ENCODE measurements around the gene RRAD.

RRAD gene

DNA sequence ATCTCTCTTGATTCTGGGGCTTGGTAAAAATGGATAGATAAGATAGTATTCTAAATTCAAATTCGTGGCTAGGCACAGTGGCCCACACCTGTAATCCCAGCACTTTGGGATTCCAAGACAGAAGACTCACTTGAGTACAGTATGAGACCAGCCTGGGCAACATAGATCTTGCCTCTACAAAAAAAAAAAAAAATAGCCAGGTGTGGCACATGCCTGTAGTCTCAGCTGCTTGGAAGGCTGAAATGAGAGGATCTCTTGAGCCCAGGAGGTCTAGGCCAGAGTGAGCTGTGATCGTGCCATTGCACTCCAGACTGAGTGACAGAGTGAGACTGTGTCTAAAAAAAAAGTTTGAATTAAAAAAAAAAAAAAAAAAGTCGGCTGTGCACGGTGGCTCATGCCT, 35.7 kb downstream of the RRAD start:
- DNase-seq (ENCODE audit: low spot score) = no peak
- in situ Hi-C loops (cut with MboI; ENCODE audit: low pct_unique_long_range_greater_than_20kb, low sequenced_read_pairs, unreplicated experiment) = no loop called here
- TF ChIP-seq, protein P1, sequence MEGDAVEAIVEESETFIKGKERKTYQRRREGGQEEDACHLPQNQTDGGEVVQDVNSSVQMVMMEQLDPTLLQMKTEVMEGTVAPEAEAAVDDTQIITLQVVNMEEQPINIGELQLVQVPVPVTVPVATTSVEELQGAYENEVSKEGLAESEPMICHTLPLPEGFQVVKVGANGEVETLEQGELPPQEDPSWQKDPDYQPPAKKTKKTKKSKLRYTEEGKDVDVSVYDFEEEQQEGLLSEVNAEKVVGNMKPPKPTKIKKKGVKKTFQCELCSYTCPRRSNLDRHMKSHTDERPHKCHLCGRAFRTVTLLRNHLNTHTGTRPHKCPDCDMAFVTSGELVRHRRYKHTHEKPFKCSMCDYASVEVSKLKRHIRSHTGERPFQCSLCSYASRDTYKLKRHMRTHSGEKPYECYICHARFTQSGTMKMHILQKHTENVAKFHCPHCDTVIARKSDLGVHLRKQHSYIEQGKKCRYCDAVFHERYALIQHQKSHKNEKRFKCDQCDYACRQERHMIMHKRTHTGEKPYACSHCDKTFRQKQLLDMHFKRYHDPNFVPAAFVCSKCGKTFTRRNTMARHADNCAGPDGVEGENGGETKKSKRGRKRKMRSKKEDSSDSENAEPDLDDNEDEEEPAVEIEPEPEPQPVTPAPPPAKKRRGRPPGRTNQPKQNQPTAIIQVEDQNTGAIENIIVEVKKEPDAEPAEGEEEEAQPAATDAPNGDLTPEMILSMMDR (IDR thresholded peaks at IDR 0.05; ENCODE audit: extremely low read depth, insufficient read depth, missing control alignments) = no peak

DNA sequence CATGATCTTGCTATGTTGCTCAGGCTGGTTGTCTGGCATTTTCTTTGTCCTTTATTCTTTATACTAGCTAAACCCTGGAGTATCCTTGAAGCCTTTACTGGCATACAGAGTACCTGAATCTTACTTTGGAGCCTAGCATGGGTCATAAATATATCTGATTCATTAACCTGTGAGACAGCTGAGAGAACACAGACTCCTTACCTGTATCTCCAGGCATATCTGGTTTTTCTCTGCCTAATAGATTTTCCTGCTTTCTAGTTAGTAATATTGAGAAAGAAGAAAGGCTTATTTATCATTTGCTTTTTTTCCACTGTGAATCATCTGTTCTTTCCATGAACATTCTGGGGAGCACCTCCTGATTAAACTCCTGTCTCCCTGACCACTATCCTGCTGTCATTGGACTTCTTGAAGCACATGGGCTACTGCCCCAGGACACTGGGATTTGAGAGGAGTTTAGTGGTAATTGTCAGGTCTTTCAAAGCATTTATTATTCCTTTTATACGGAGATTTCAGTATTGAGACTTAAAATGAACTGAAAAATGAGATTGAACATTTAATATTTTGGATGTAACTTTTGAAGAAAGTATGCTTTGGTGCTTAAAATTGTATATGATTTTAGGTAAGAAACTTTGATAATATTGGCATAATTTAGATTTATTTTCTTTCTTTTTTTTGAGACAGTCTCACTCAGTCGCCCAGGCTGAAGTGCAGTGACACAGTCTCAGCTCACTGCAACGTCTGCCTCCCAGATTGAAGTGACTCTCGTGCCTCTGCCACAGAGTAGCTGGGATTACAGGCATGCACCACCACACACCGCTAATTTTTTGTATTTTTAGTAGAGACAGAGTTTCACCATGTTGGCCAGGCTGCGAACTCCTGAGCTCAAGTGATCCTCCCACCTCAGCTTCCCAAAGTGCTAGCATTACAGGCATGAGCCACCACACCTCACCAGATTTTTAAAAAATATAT, 36.4 kb downstream of the RRAD start:
- in situ Hi-C loops (cut with MboI; ENCODE audit: low pct_unique_long_range_greater_than_20kb, low sequenced_read_pairs, unreplicated experiment) = no loop called here
- TF ChIP-seq, protein P1 (IDR thresholded peaks at IDR 0.05; ENCODE audit: extremely low read depth, insufficient read depth, missing control alignments) = no peak
- no peak for DNase-seq (ENCODE audit: low spot score)

DNA sequence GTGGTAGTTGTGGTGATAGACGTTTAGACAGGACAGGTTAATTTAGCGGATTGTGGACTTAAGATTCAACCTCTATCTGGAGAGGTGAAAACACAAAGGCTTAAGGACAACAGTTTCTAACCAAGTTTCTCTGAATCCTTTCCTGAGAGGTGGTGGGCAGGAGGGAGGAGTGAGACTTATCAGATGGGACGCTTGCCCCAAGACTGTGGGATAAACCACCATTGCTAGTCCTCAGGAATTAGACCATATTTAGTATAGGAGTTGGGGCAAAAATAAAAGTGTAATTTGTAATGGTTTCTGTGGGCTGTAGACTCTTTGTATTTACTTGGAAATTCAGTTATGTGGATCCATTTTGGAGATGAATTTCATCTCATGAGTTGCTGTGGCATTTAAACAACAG, 38.4 kb downstream of the RRAD start:
- TF ChIP-seq, protein P1 (IDR thresholded peaks at IDR 0.05; ENCODE audit: extremely low read depth, insufficient read depth, missing control alignments) = no peak
- in situ Hi-C loops (cut with MboI; ENCODE audit: low pct_unique_long_range_greater_than_20kb, low sequenced_read_pairs, unreplicated experiment) = no loop called here
- DNase-seq (ENCODE audit: low spot score) = no peak

DNA sequence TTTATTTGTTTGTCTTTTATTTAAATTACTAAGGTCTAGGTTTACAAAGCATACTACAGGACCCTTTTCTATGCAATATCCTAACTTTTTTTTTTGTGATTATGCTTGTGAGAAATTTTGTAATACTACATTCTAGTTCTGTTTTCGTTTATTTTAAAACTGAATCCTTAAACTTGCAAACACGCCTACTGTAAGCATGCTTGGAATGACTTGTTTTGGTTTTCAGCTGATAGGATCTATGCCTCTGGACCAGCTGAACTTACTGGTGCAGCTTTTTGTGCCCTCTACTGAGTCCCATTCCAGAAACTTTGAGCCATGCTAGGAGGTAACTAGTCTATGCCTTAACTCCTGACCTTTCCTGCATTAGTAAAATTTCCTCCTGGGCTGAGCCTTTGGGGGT, 39.0 kb downstream of the RRAD start:
- TF ChIP-seq, protein P1 (IDR thresholded peaks at IDR 0.05; ENCODE audit: extremely low read depth, insufficient read depth, missing control alignments) = no peak
- in situ Hi-C loops (cut with MboI; ENCODE audit: low pct_unique_long_range_greater_than_20kb, low sequenced_read_pairs, unreplicated experiment) = no loop called here
- DNase-seq (ENCODE audit: low spot score) = no peak

DNA sequence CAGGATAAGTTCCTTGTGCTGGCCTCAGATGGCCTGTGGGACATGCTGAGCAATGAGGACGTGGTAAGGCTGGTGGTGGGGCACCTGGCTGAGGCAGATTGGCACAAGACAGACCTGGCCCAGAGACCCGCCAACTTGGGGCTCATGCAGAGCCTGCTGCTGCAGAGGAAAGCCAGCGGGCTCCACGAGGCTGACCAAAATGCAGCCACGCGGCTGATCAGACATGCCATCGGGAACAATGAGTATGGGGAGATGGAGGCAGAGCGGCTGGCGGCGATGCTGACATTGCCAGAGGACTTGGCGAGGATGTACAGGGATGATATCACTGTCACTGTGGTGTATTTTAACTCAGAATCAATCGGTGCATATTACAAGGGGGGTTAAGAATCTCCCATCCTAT, 39.8 kb downstream of the RRAD start:
- in situ Hi-C loops (cut with MboI; ENCODE audit: low pct_unique_long_range_greater_than_20kb, low sequenced_read_pairs, unreplicated experiment) = no loop called here
- TF ChIP-seq, protein P1 (IDR thresholded peaks at IDR 0.05; ENCODE audit: extremely low read depth, insufficient read depth, missing control alignments) = no peak

DNA sequence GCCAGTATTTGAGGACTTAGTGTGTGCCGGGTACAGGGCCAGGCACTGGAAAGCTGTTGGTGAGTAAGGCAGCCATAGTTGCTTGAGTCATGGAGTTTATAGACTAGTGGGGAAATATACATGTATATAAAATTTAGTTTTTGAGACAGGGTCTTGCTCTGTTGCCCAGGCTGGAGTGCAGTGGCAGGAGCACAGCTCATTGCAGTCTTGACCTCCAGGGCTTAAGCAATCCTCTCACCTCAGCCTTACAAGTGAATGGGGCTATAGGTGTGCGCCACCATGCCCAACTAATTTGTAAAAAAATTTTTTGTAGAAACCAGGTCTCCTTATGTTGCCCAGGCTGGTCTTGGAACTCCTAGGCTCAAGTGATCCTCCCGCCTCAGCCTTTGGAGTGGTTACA, 42.6 kb downstream of the RRAD start:
- TF ChIP-seq, protein P1 (IDR thresholded peaks at IDR 0.05; ENCODE audit: extremely low read depth, insufficient read depth, missing control alignments) = no peak
- in situ Hi-C loops (cut with MboI; ENCODE audit: low pct_unique_long_range_greater_than_20kb, low sequenced_read_pairs, unreplicated experiment) = no loop called here
- DNase-seq (ENCODE audit: low spot score) = no peak

More for the DNA sequence above, 39.8 kb downstream of the RRAD start:
- no peak for DNase-seq (ENCODE audit: low spot score)
